DMS153 treated with DMSO at 0.1 percent for 48 hours (cell line): ENCODE data around the gene DLG4.
A peak's percentile ranks its signal among the peaks of the same experiment; 100 is the strongest.
"Not testable (repeated sequence)": the region's sequence is repeated elsewhere in the genome, so short reads cannot be mapped to it uniquely, and the experiment has no call there.

ENCODE experiments used
- DNase-seq: peaks from one replicate; lab custom pipeline; 2025; ENCODE audit not compliant: unreplicated experiment; lab: John Stamatoyannopoulos, UW

The DLG4 gene

DNA sequence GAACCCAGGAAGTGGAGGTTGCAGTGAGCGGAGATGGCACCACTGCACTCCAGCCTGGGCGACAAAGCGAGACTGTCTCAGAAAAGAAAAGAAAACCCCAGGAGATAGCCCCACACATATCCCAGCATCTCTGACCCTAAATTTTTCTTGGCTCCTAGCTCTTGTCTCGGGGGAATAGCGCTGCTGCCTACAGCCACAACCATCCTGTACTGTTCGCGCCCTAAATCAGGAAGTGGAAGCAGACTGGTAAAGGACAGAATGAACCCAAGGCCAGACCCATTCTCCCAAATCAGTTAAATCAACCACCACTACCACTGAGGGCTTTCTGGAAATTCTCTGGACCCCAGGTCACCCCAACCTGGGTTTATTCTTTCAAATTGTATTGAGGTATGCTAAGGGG, 30.2 kb upstream of the DLG4 start:
- DNase-seq = no peak

GRCh38 chr17:7249214-7249613, 29.6 kb upstream of the DLG4 start:
- no peak for DNase-seq

- DNase-seq = no peak
Observed at GRCh38 chr17:7248796-7249195, 29.2 kb upstream of the DLG4 start.

- DNase-seq = no peak
Observed at GRCh38 chr17:7246779-7247178, 27.1 kb upstream of the DLG4 start.

DNA sequence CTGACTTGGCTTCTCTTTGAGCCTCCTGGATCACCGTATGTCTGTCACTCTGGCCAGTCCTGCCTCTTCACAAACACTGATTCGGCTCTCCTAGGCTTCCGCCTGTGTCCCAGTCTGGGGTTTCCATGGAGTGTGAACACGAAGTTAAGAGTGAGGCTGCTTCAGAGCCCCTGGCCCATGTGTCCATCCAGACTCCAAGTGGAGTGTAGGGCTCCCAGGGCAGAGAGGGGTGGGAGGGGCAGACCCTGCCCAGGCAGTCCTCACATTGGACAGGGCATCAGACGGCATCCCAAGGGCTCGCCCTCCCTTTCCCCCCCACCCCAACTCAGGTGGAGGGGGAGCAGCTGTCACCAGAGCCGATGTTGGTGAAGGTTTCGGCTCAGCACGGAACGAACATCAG, 24.2 kb upstream of the DLG4 start:
- not testable (repeated sequence) for DNase-seq

DNA sequence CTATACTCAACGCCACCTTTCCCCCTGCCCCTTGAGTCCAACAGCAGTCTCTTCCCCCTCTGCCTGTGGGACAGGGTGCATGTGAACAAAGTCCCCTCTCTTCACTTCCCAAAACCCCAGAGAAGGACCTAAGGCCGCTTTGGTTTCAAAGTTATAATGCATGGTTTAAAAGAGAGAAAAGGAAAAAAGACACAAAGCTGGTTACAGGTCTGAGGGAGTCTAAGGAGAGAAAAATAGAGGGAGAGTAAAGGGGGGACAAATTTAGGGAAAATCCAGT, 23.8 kb upstream of the DLG4 start:
- no peak for DNase-seq

GRCh38 chr17:7242717-7243452, 23.2 kb upstream of the DLG4 start:
- DNase-seq = peak; percentile 47

DNA sequence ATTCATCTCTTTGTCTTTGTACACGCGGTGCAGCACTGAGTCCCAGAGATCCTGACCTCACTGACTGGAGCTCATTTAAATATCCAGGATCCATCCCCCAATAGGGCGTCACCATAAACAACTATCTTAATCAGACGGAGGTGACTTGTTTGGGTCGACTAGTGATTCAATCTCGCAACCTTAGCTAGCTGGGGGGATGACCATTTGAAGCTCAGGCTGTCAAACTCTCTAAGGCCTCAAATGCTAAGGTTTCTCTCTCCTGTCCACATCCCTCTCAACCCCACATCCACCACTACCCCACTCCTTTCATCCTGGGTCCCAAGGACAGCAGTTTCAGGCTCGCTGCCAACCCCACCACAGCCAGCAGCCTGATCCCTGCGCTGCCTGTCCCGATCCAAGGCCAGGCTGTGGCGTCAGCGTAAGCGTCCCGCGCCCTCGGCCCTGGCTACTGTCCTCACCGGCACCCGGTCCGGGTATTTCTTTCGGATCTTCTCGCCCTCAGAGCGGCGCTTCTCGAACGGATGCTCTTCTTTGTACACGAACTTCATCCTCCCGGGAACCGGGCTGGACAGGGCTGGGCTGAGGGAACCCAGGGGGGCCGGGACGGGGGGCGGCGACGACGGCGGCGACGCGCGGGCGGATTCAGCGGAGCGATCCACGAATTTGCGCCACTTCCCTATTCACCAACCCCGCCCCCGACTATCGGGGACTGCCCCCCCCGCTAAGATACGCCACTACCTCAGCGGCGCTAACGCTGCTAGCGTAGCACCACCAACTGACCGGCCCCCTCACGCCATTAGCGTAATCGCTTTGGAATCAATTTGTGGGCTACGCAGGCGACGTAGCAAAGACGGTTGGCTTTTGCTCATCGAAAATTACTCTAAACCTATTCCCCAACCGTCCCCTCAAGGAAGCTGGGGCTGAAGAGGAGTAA, 22.4 kb upstream of the DLG4 start, which contains the start of gene GABARAP:
TSS of gene GABARAP (minus strand) at position 667 of the 934 bp plus-strand sequence. CDS start at position 548, 119 bp downstream.
- peak; percentile 48 for DNase-seq

GRCh38 chr17:7241090-7241733, 21.6 kb upstream of the DLG4 start:
- no peak for DNase-seq

GRCh38 chr17:7240375-7240774, 20.7 kb upstream of the DLG4 start:
- no peak for DNase-seq

GRCh38 chr17:7239091-7240027, 19.7 kb upstream of the DLG4 start, which contains the start of gene PHF23:
PHF23 (minus strand) TSS chr17:7239457; CDS start chr17:7239279, 178 bp downstream.
- peak; percentile 80 for DNase-seq

GRCh38 chr17:7238420-7239090, 18.9 kb upstream of the DLG4 start:
- DNase-seq = no peak

GRCh38 chr17:7237761-7238419, 18.3 kb upstream of the DLG4 start:
- DNase-seq = no peak

DNA sequence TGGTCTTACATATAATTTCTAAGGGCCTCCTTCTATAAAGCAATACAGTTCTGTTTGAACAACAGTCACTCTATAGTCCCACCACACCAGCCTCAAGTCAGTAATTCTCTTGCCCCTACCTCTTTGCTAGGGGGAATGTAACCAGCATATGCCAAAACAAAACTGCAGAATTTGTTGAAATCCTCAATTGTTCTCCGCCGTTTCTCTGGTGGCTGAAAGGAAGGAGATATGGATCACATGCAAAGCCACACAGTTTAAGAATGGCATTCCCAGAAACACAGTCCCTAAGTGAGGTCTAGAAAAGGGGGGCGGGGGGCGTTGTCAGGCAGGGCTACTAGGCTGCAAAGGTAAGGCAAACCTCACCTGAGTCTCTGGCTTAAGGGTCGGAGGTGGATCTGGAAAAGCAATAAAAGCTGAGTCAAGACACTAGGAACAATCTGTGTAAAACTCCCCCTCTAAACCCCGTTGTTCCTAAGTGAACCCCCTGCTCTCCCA, 17.7 kb upstream of the DLG4 start:
- no peak for DNase-seq

GRCh38 chr17:7236808-7237207, 17.2 kb upstream of the DLG4 start:
- DNase-seq = no peak

GRCh38 chr17:7235693-7236665, 16.3 kb upstream of the DLG4 start:
- DNase-seq = no peak

- DNase-seq = peak; percentile 22
Observed at GRCh38 chr17:7234083-7234951, 14.7 kb upstream of the DLG4 start, which contains the start of gene DVL2. DVL2 (minus strand) TSS chr17:7234517; CDS start chr17:7234262, 255 bp downstream.
